H1 (cell line): ENCODE results near the gene MBP. TPM values are rescaled to one million over a fixed set of nuclear protein-coding genes. Genes with fewer than 3 reads are reported as not detected.
"Not testable (repeated sequence)": the region's sequence is repeated elsewhere in the genome, so short reads cannot be mapped to it uniquely, and the experiment has no call there.

ENCODE experiments used
- CTCF ChIA-PET: fragments of 300-600 bp; sonication (Branson Sonifier 250); formaldehyde crosslinking; loops from one replicate; lab custom pipeline; 2021; ENCODE audit not compliant: partially characterized antibody; lab: Charles Lee
- POLR2A ChIA-PET: fragments of 300-600 bp; sonication (Branson Sonifier 250); formaldehyde crosslinking; loops from one replicate; lab custom pipeline; 2021; ENCODE audit warnings: inconsistent platforms; ENCODE audit not compliant: partially characterized antibody; lab: Charles Lee
- DNase-seq, 2 experiments: peaks; one replicate each; pipeline versions ENCODE4 v3.0.0 to v3.0.0-alpha.2; 2010 to 2022; ENCODE audit warnings: low spot score in 2 of 2, low read depth in 1 of 2, mixed read lengths in 1 of 2
- FAIRE-seq: peaks from 2 replicates; lab custom pipeline; 2011; peaks lifted over from hg19 to GRCh38; lab: Jason Lieb, UNC
- H2AFZ ChIP-seq: 2 replicates; pipeline ENCODE4 v1.8.1; 2012; ENCODE audit warnings: low read length, inconsistent platforms
- H2AK5ac ChIP-seq: 2 replicates; pipeline ENCODE4 v1.6.1; 2013; ENCODE audit warnings: low read depth, low read length
- H2BK120ac ChIP-seq: replicated peaks from 2 replicates; pipeline ENCODE3; 2013; ENCODE audit warnings: low read depth, low read length, inconsistent platforms
- H2BK12ac ChIP-seq: 2 replicates; pipeline ENCODE4 v1.6.1; 2013; ENCODE audit warnings: low read depth, low read length
- H2BK15ac ChIP-seq: 2 replicates; pipeline ENCODE4 v1.6.1; 2013; ENCODE audit warnings: low read length
- H2BK20ac ChIP-seq: 2 replicates; pipeline ENCODE4 v1.6.1; 2013; ENCODE audit warnings: low read length
- H2BK5ac ChIP-seq: 2 replicates; pipeline ENCODE4 v1.6.1; 2013; ENCODE audit warnings: low read depth, low read length
- H3K14ac ChIP-seq: 2 replicates; pipeline ENCODE4 v1.6.1; 2013; ENCODE audit warnings: inconsistent platforms; ENCODE audit not compliant: insufficient read length
- H3K18ac ChIP-seq: 2 replicates; pipeline ENCODE4 v1.6.1; 2013; ENCODE audit warnings: low read length; ENCODE audit errors: extremely low read depth
- H3K23ac ChIP-seq: 2 replicates; pipeline ENCODE4 v1.6.1; 2013; ENCODE audit warnings: inconsistent platforms; ENCODE audit not compliant: insufficient read length
- H3K23me2 ChIP-seq: 2 replicates; pipeline ENCODE4 v1.6.1; 2013; ENCODE audit warnings: low read depth, low read length
- H3K27ac ChIP-seq: 2 replicates; pipeline ENCODE4 v1.6.1; 2011; ENCODE audit warnings: low read depth, low read length, inconsistent platforms
- H3K27me3 ChIP-seq, 4 experiments: replicated peaks in 1 of 4; 1 replicate in 1 of 4; 2 replicates in 3 of 4; pipeline versions ENCODE4 v1.6.1 to v1.8.1; 2011 to 2013; ENCODE audit warnings: low read length in 3 of 4, mild to moderate bottlenecking in 3 of 4, inconsistent platforms in 2 of 4, mixed read lengths in 2 of 4, moderate library complexity in 1 of 4; ENCODE audit not compliant: control insufficient read depth in 3 of 4, insufficient read depth in 3 of 4; ENCODE audit errors: extremely low read depth in 1 of 4
- H3K36me3 ChIP-seq, 4 experiments: 2 replicates each; pipeline versions ENCODE4 v1.6.1 to v1.8.1; 2011 to 2013; ENCODE audit warnings: mild to moderate bottlenecking in 4 of 4, low read length in 3 of 4, moderate library complexity in 2 of 4, control low read depth in 1 of 4, inconsistent platforms in 1 of 4; ENCODE audit not compliant: insufficient read depth in 4 of 4, control insufficient read depth in 2 of 4
- H3K4ac ChIP-seq: replicated peaks from 2 replicates; pipeline ENCODE3; 2013; ENCODE audit warnings: low read length, low read depth, mixed read lengths, inconsistent platforms; ENCODE audit not compliant: insufficient read length
- H3K4me1 ChIP-seq, 4 experiments: replicated peaks in 1 of 4; 1 replicate in 1 of 4; 2 replicates in 3 of 4; pipeline versions ENCODE4 v1.6.1 to v1.8.1; 2011 to 2013; ENCODE audit warnings: low read length in 3 of 4, inconsistent platforms in 2 of 4, mixed read lengths in 1 of 4; ENCODE audit not compliant: insufficient read depth in 4 of 4, control insufficient read depth in 3 of 4
- H3K4me2 ChIP-seq, 2 experiments: 2 replicates each; pipeline versions ENCODE4 v1.6.1 to v1.8.1; 2011 to 2013; ENCODE audit warnings: low read depth in 2 of 2, low read length in 2 of 2, control low read depth in 1 of 2, inconsistent platforms in 1 of 2, mild to moderate bottlenecking in 1 of 2; ENCODE audit not compliant: insufficient read depth in 1 of 2
- H3K4me3 ChIP-seq, 4 experiments: fragments of 200-600, 300-600 bp in 1 of 4; sonication (generic), shearing (Covaris generic), sonication (Bioruptor Twin) in 1 of 4; 2 replicates each; pipeline versions ENCODE4 v1.5.1 to v1.8.1; 2011 to 2016; ENCODE audit warnings: low read length in 4 of 4, low read depth in 3 of 4, control low read depth in 2 of 4, inconsistent platforms in 2 of 4, mild to moderate bottlenecking in 2 of 4, mixed read lengths in 1 of 4, moderate library complexity in 1 of 4; ENCODE audit not compliant: insufficient read depth in 2 of 4; ENCODE audit errors: extremely low read depth in 1 of 4
- H3K56ac ChIP-seq: replicated peaks from 2 replicates; pipeline ENCODE3; 2013; ENCODE audit warnings: low read depth, mild to moderate bottlenecking, mixed read lengths, low read length, inconsistent platforms; ENCODE audit not compliant: insufficient read length
- H3K79me1 ChIP-seq: 2 replicates; pipeline ENCODE4 v1.6.1; 2013; ENCODE audit warnings: low read depth, low read length, control low read depth
- H3K79me2 ChIP-seq, 2 experiments: 2 replicates each; pipeline versions ENCODE4 v1.6.1 to v1.8.1; 2012 to 2013; ENCODE audit warnings: low read length in 2 of 2, mild to moderate bottlenecking in 2 of 2, inconsistent platforms in 1 of 2; ENCODE audit not compliant: insufficient read depth in 2 of 2, control insufficient read depth in 1 of 2
- H3K9ac ChIP-seq, 4 experiments: replicated peaks in 1 of 4; 1 replicate in 1 of 4; 2 replicates in 3 of 4; pipeline versions ENCODE4 v1.6.1 to v1.8.1; 2011 to 2013; ENCODE audit warnings: low read depth in 3 of 4, low read length in 3 of 4, control low read depth in 2 of 4, mild to moderate bottlenecking in 2 of 4, moderate library complexity in 2 of 4, inconsistent platforms in 1 of 4; ENCODE audit errors: extremely low read depth in 1 of 4
- H3K9me3 ChIP-seq, 2 experiments: 2 replicates each; pipeline versions ENCODE4 v1.6.1 to v1.8.1; 2012 to 2013; ENCODE audit warnings: mild to moderate bottlenecking in 2 of 2, moderate library complexity in 2 of 2, control low read depth in 1 of 2, inconsistent platforms in 1 of 2, low read depth in 1 of 2, low read length in 1 of 2, mixed read lengths in 1 of 2; ENCODE audit not compliant: insufficient read depth in 2 of 2
- H4K20me1 ChIP-seq, 2 experiments: replicated peaks in 1 of 2; 2 replicates each; pipeline versions ENCODE3 to v1.8.1; 2011 to 2013; ENCODE audit warnings: inconsistent platforms in 2 of 2, low read length in 2 of 2, mild to moderate bottlenecking in 1 of 2; ENCODE audit not compliant: insufficient read depth in 2 of 2, control insufficient read depth in 1 of 2
- H4K5ac ChIP-seq: 2 replicates; pipeline ENCODE4 v1.6.1; 2013; ENCODE audit warnings: low read length, low read depth, mixed read lengths, inconsistent platforms; ENCODE audit not compliant: insufficient read length
- H4K8ac ChIP-seq: 2 replicates; pipeline ENCODE4 v1.8.0; 2013; ENCODE audit warnings: mild to moderate bottlenecking, moderate library complexity, low read length, inconsistent platforms; ENCODE audit not compliant: insufficient read depth; ENCODE audit errors: extremely low read depth
- H4K91ac ChIP-seq: replicated peaks from 2 replicates; pipeline ENCODE3; 2013; ENCODE audit warnings: low read length, mixed read lengths, inconsistent platforms; ENCODE audit not compliant: insufficient read length
- WGBS, 2 experiments: shearing (Covaris generic) in 1 of 2; methylation state at CpG; one replicate each; pipeline versions ENCODE4 v1.1.6 to v1.1.7; 2013 to 2015; ENCODE audit warnings: low lambda C conversion rate in 2 of 2, mixed read lengths in 2 of 2, inconsistent platforms in 1 of 2, low coverage in 1 of 2, missing lambda C conversion rate in 1 of 2; ENCODE audit not compliant: insufficient replicate concordance in 2 of 2, insufficient coverage in 1 of 2, insufficient read length in 1 of 2; ENCODE audit errors: extremely low coverage in 1 of 2, missing lambda C conversion rate in 1 of 2; 5-methylcytosine and 5-hydroxymethylcytosine counted together
- polyA plus RNA-seq, 7 experiments: library from polyadenylated mRNA; depleted of rRNA in 3 of 7; stranded (reverse) in 5 of 7; unstranded in 2 of 7; fragments of >200 nt in 5 of 7; fragments of 200-250 nt in 2 of 7; gene quantifications; 1 replicate in 5 of 7; 2 replicates in 1 of 7; 4 replicates in 1 of 7; pipeline versions ENCODE4 v1.2.1 to v1.2.3, GENCODE V29; 2011 to 2013; ENCODE audit warnings: missing spikeins in 2 of 7, mixed read lengths in 2 of 7
- total RNA-seq: library from RNA; stranded (reverse); fragmentation: NEBNext Ultra II Directional; extraction: Animal tissue kit (Norgen Biotek cat#: 25700); gene quantifications from 2 replicates; pipeline ENCODE4 v1.2.1, GENCODE V29; 2021

MBP gene
- total and polyA plus RNA-seq, 2 of the 8 experiments (the other 6 are each of a cell fraction or from before 2014, with no cell fraction given), result 7.7 to 19.2 TPM

DNA sequence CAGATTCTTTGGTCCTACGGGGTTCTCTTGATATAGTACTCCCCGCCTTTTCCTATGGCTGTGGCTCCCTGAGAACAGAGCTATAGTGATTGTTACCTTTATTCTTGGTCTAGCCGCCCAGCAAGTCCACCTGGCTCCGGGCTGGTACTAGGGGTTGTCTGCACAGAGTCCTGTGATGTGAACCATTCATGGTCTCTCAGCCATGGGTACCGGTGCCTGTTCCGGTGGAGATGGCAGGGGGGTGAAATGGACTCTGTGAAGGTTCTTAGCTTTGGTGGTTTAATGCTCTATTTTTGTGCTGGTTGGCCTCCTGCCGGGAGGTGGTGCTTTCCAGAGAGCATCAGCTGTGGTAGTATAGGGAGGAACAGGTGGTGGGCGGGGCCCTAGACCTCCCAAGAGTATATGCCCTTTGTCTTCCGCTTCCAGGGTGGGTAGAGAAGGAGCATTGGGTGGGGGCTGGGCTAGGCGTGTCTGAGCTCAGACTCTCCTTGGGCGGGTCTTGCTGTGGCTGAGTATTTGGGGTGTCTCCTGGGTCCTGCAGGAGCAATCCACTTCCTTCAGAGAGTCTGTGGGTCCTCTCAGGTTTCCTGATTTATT is 166.9 kb downstream of the MBP start:
- H3K79me2 ChIP-seq, FAIRE-seq, H3K14ac ChIP-seq, H3K4me3 ChIP-seq, H3K27me3 ChIP-seq, H3K27ac ChIP-seq, H2BK15ac ChIP-seq, H3K9me3 ChIP-seq, H3K9ac ChIP-seq, H4K8ac ChIP-seq, H3K36me3 ChIP-seq, H3K56ac ChIP-seq, H2AK5ac ChIP-seq, H3K79me1 ChIP-seq, H4K20me1 ChIP-seq, H3K23ac ChIP-seq, H2BK120ac ChIP-seq, H3K23me2 ChIP-seq, H2AFZ ChIP-seq: not testable (repeated sequence)
- Histone ChIP-seq H4K91ac (peak overlapping the region; percentile 81), H3K18ac (peak overlapping the region; percentile 79), H3K4me2 (peak overlapping the region in 1 of 2 experiments; percentile 11; a peak in 1 of 4 replicates), H2BK5ac (peak overlapping the region; percentile 90; the same call in 1 of the 2 replicates), H2BK12ac (0 out of 2 replicates have a peak overlapping the region, but pooled peaks have one; percentile 95), H4K5ac (peak overlapping the region; percentile 66), H3K4me1 (peaks cover 4 to 23% (median 17%) of the 10 kb centered on the region in 4 experiments), H3K4ac (peak overlapping the region; percentile 67), H2BK20ac (0 out of 2 replicates have a peak overlapping the region, but pooled peaks have one; percentile 73)
- CTCF ChIA-PET, result interaction anchor here (0.7 to 12.3 kb wide), 10 partner anchors 12 to 162 kb away, joined by 3 to 188 read pairs (median 4); no protein-coding TSS in a partner anchor
- 85% methylated on average over 9 of the region's 11 CpGs; no CpG with 5 or more reads in 1 of the 2 experiments for WGBS, 2 experiments
- DNase-seq, result peak in 1 of 2 experiments; percentile 29
- POLR2A ChIA-PET, result interaction anchor here (1.2 to 1.8 kb wide), 2 partner anchors 10 to 71 kb away, joined by 3 read pairs; no protein-coding TSS in a partner anchor
